CD14-positive monocyte (primary cell): ENCODE results near the gene MYADML2. TPM values are rescaled to one million over a fixed set of nuclear protein-coding genes. Genes with fewer than 3 reads are reported as not detected.
"Not testable (repeated sequence)": the region's sequence is repeated elsewhere in the genome, so short reads cannot be mapped to it uniquely, and the experiment has no call there.

Experiments used
- DNase-seq, 3 donors: peaks; one replicate each; pipeline ENCODE4 v3.0.0-alpha.2; 2011 to 2022
- H2AFZ ChIP-seq: 2 replicates; pipeline ENCODE4 v1.6.0; 2012; ENCODE audit warnings: mild to moderate bottlenecking, low read depth, low read length, inconsistent platforms; ENCODE audit not compliant: insufficient read depth, poor library complexity, severe bottlenecking
- H3K27ac ChIP-seq, 2 donors: 1 replicate in 1 of 2; 2 replicates in 1 of 2; pipeline ENCODE4 v1.5.1; 2012 to 2013; ENCODE audit warnings: low read length in 2 of 2, control low read depth in 1 of 2, inconsistent platforms in 1 of 2, low read depth in 1 of 2, mild to moderate bottlenecking in 1 of 2
- H3K27me3 ChIP-seq, 2 donors: one replicate each; pipeline versions ENCODE4 v1.6.0 to v1.6.1; 2011 to 2013; ENCODE audit warnings: low read length in 2 of 2; ENCODE audit not compliant: control insufficient read depth in 2 of 2, insufficient read depth in 2 of 2
- H3K36me3 ChIP-seq, 2 donors: replicated peaks in 1 of 2; 1 replicate in 1 of 2; 2 replicates in 1 of 2; pipeline versions ENCODE4 v1.5.1 to v1.6.1; 2012 to 2013; ENCODE audit warnings: low read length in 2 of 2, control low read depth in 1 of 2, inconsistent platforms in 1 of 2, mild to moderate bottlenecking in 1 of 2; ENCODE audit not compliant: insufficient read depth in 2 of 2, control insufficient read depth in 1 of 2
- H3K4me1 ChIP-seq, 2 donors: 1 replicate in 1 of 2; 2 replicates in 1 of 2; pipeline versions ENCODE4 v1.5.1 to v1.6.1; 2012 to 2013; ENCODE audit warnings: low read length in 2 of 2, control low read depth in 1 of 2, inconsistent platforms in 1 of 2, mild to moderate bottlenecking in 1 of 2, moderate library complexity in 1 of 2; ENCODE audit not compliant: insufficient read depth in 2 of 2, control insufficient read depth in 1 of 2
- H3K4me2 ChIP-seq: replicated peaks from 2 replicates; pipeline ENCODE3; 2012; ENCODE audit warnings: low read length, moderate library complexity, mild to moderate bottlenecking; ENCODE audit not compliant: poor library complexity, severe bottlenecking; ENCODE audit errors: extremely low read depth
- H3K4me3 ChIP-seq, 3 experiments: fragments of 200-600 bp in 1 of 3; sonication (generic) in 1 of 3; replicated peaks in 1 of 3; 1 replicate in 2 of 3; 2 replicates in 1 of 3; pipeline ENCODE4 v1.5.1; 2011 to 2013; ENCODE audit warnings: low read length in 3 of 3, mild to moderate bottlenecking in 3 of 3, control low read depth in 2 of 3, low read depth in 2 of 3, inconsistent platforms in 1 of 3, moderate library complexity in 1 of 3
- H3K79me2 ChIP-seq: 2 replicates; pipeline ENCODE4 v1.6.0; 2012; ENCODE audit warnings: mild to moderate bottlenecking, control low read depth, inconsistent platforms, low read length, moderate library complexity; ENCODE audit not compliant: insufficient read depth
- H3K9ac ChIP-seq: 2 replicates; pipeline ENCODE4 v1.6.0; 2017; ENCODE audit warnings: low read length, mild to moderate bottlenecking; ENCODE audit not compliant: insufficient read depth, poor library complexity, severe bottlenecking
- H3K9me3 ChIP-seq, 2 donors: replicated peaks in 1 of 2; 1 replicate in 1 of 2; 2 replicates in 1 of 2; pipeline versions ENCODE4 v1.5.1 to v1.6.1; 2012 to 2013; ENCODE audit warnings: low read length in 2 of 2, control low read depth in 1 of 2; ENCODE audit not compliant: control insufficient read depth in 1 of 2, insufficient read depth in 1 of 2
- H4K20me1 ChIP-seq: 2 replicates; pipeline ENCODE4 v1.6.0; 2012; ENCODE audit warnings: mild to moderate bottlenecking, low read length, control low read depth, moderate library complexity; ENCODE audit not compliant: insufficient read depth
- H3K27ac Mint-ChIP-seq, 7 donors: one replicate each; pipeline ENCODE4 v1.8.0; 2020; ENCODE audit warnings: mild to moderate bottlenecking in 7 of 7, mixed read lengths in 7 of 7, moderate library complexity in 6 of 7, inconsistent platforms in 2 of 7
- H3K27me3 Mint-ChIP-seq, 3 donors: one replicate each; pipeline ENCODE4 v1.8.0; 2021 to 2022; ENCODE audit warnings: low read depth in 3 of 3, mild to moderate bottlenecking in 3 of 3, mixed read lengths in 3 of 3, moderate library complexity in 3 of 3, inconsistent platforms in 1 of 3
- H3K36me3 Mint-ChIP-seq, 2 donors: one replicate each; pipeline ENCODE4 v1.8.0; 2020; ENCODE audit warnings: mixed read lengths in 2 of 2, inconsistent platforms in 1 of 2, mild to moderate bottlenecking in 1 of 2
- H3K4me1 Mint-ChIP-seq: one replicate; pipeline ENCODE4 v1.8.0; 2020; ENCODE audit warnings: mild to moderate bottlenecking, mixed read lengths
- H3K4me3 Mint-ChIP-seq, 2 donors: one replicate each; pipeline ENCODE4 v1.8.0; 2020; ENCODE audit warnings: mild to moderate bottlenecking in 2 of 2, mixed read lengths in 2 of 2, moderate library complexity in 1 of 2
- H3K9me3 Mint-ChIP-seq, 7 donors: one replicate each; pipeline ENCODE4 v1.8.0; 2020 to 2022; ENCODE audit warnings: mixed read lengths in 7 of 7, mild to moderate bottlenecking in 6 of 7, moderate library complexity in 6 of 7, inconsistent platforms in 2 of 7
- WGBS: methylation state at CpG from one replicate; pipeline ENCODE4 v1.1.5; 2013; ENCODE audit warnings: missing lambda C conversion rate; ENCODE audit not compliant: insufficient coverage; 5-methylcytosine and 5-hydroxymethylcytosine counted together
- intact Hi-C, 2 donors: fragments of 100-400 bp; cut with micrococcal nuclease; formaldehyde crosslinking; loops; one replicate each; pipeline versions ENCODE4 v1.15.0 to v1.15.1; 2023
- polyA plus RNA-seq, 3 donors: library from polyadenylated mRNA; depleted of rRNA in 1 of 3; unstranded in 2 of 3; stranded (reverse) in 1 of 3; fragments of 300-500 nt in 2 of 3; fragments of >200 nt in 1 of 3; fragmentation: Illumina TruSeq in 2 of 3; gene quantifications; 1 replicate in 2 of 3; 2 replicates in 1 of 3; pipeline ENCODE4 v1.2.3, GENCODE V29; 2012 to 2021
- TF ChIP-seq, protein P1 (sequence below): fragments of 200-600 bp; IDR thresholded peaks from one replicate; pipeline ENCODE4 v1.8.0; 2022; ENCODE audit warnings: antibody characterized with exemption, mild to moderate bottlenecking

The MYADML2 gene
- polyA plus RNA-seq, 3 donors = not detected

DNA sequence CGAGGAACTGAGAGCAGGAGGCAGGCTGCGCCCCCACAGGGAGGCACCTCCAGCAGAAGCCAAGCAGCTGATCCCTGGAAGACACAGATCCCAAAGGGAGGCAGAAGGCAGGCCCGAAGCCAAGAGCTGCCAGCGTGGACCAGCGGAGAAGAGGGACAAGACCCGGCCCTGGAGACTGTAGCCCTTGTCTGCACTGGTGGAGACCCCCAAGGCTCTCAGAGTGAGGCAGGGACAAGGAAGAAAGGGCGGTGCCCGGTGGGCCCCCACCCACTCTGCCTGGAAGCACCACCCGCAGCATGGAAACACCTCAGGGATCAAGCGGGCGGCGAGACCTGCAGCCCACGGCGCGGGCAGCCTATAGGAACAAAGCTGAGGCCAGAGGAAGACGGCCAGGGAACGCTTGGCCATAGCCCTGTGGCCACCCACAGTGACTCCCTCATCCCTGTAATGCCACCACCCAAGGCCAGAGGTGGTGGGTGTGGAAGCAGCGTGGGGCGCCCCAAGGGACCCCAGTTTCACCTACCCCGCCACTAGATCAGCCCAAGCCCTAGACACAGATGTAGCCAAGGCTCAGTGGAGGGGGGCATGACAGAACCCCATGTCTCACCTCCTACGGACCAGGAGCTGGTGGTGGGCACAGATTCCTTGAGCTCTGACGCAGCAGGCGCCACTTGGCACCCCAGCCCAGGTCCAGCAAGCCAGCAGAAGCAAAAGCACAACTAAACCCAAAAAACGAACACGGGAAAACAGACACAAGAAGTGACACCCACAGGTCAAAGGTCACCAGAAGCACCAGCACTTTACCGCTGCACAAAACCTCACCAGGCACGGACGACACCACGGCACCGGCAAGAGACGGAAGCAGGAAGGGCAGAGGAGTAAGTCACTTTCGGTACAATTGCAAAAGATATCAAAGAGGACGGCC lies 26.2 kb downstream of the MYADML2 start:
- 75% methylated on average over 19 of the region's 33 CpGs for WGBS
- TF ChIP-seq, protein P1, sequence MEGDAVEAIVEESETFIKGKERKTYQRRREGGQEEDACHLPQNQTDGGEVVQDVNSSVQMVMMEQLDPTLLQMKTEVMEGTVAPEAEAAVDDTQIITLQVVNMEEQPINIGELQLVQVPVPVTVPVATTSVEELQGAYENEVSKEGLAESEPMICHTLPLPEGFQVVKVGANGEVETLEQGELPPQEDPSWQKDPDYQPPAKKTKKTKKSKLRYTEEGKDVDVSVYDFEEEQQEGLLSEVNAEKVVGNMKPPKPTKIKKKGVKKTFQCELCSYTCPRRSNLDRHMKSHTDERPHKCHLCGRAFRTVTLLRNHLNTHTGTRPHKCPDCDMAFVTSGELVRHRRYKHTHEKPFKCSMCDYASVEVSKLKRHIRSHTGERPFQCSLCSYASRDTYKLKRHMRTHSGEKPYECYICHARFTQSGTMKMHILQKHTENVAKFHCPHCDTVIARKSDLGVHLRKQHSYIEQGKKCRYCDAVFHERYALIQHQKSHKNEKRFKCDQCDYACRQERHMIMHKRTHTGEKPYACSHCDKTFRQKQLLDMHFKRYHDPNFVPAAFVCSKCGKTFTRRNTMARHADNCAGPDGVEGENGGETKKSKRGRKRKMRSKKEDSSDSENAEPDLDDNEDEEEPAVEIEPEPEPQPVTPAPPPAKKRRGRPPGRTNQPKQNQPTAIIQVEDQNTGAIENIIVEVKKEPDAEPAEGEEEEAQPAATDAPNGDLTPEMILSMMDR = no peak
- DNase-seq = peak; percentile 71 to 83 (median 76)
- peak overlapping the region; percentile 90 for H3K4me2 ChIP-seq
- H3K27ac Mint-ChIP-seq = peak overlapping the region; percentile 78 to 94 (median 92)
- H3K4me1 ChIP-seq = peaks cover 93 to 96% of the 10 kb centered on the region in 2 donors
- H3K36me3 ChIP-seq = peaks cover 17 to 24% of the 10 kb centered on the region in 2 donors
- H3K27me3 Mint-ChIP-seq = no peaks in the 10 kb centered on the region
- H3K4me3 Mint-ChIP-seq = peak overlapping the region; percentile 71 to 78
- H3K27me3 ChIP-seq = no peaks in the 10 kb centered on the region
- peaks cover 0 to 10% (median 4%) of the 10 kb centered on the region in 7 donors for H3K9me3 Mint-ChIP-seq
- peaks cover 86% of the 10 kb centered on the region for H3K4me1 Mint-ChIP-seq
- no peak overlapping the region for H2AFZ ChIP-seq
- H3K79me2 ChIP-seq = peaks cover 99% of the 10 kb centered on the region
- peaks cover 0 to 2% of the 10 kb centered on the region in 2 donors for H3K9me3 ChIP-seq
- peak overlapping the region; percentile 11 for H3K9ac ChIP-seq
- H3K4me3 ChIP-seq = peak overlapping the region in 2 of 3 experiments; percentile 23 to 81
- H4K20me1 ChIP-seq = peaks cover 92% of the 10 kb centered on the region
- intact Hi-C loops = no loop called here
- peak overlapping the region; percentile 73 to 77 for H3K27ac ChIP-seq
- H3K36me3 Mint-ChIP-seq = peaks cover 25 to 43% of the 10 kb centered on the region in 2 donors

DNA sequence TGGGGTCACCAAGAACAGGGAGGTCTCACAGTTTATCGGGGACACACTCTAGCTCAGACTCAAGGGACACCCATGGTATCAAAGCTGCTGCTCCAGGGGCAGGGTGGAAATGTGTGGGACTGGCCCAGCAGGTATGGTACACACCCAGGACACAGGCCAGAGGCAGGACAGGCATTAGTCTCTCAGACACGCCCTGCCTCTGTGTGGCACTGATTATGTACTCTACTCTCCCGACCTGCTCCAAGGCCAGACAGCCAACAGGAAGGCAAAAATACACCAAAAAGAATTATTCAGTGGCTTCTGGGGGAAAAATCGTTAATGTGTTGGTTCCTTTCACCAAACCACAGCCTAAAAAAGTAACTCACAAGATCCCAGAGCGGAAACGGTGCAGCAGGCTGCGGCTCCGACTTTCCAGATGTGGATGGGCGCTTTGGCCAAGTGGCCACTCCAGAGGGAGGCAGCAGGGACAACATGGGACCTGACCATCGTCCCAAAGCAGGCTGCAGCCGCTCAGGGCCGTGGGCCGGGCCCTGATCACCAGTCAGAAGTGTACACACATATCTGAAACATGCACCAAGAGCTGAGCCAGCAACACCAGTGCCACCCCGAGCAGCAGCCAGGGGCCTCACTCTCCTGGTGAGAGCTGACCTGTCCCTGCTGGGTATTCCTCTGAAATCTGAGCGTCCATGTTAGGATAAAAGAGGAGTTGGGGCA lies 28.0 kb downstream of the MYADML2 start:
- Mint-ChIP-seq H3K4me3 (peak overlapping the region in 1 of 2 donors; percentile 82), H3K36me3 (peaks cover 43 to 62% of the 10 kb centered on the region in 2 donors), H3K4me1 (peaks cover 71% of the 10 kb centered on the region), H3K27me3 (no peaks in the 10 kb centered on the region), H3K27ac (peak overlapping the region; percentile 73 to 91 (median 86)), H3K9me3 (peaks cover 0 to 10% (median 4%) of the 10 kb centered on the region in 7 donors)
- H3K4me2 ChIP-seq = no peak overlapping the region
- H3K27ac ChIP-seq = peak overlapping the region; percentile 62 to 73
- intact Hi-C loops = loop anchor here in 1 of 2 donors (10.0 kb wide), 1 partner anchor 54 kb away; the partner anchor contains the start of gene P4HB
- peaks cover 34 to 43% of the 10 kb centered on the region in 2 donors for H3K36me3 ChIP-seq
- peaks cover 96% of the 10 kb centered on the region for H4K20me1 ChIP-seq
- DNase-seq = no peak
- H3K79me2 ChIP-seq = peaks cover 99% of the 10 kb centered on the region
- peaks cover 78 to 84% of the 10 kb centered on the region in 2 donors for H3K4me1 ChIP-seq
- no peaks in the 10 kb centered on the region for H3K27me3 ChIP-seq
- H3K9me3 ChIP-seq = peaks cover 0 to 2% of the 10 kb centered on the region in 2 donors
- H3K9ac ChIP-seq = no peak overlapping the region
- no peak overlapping the region for H3K4me3 ChIP-seq
- TF ChIP-seq, protein P1 = no peak
- 31% methylated on average over 10 of the region's 15 CpGs for WGBS
- H2AFZ ChIP-seq = no peak overlapping the region

DNA sequence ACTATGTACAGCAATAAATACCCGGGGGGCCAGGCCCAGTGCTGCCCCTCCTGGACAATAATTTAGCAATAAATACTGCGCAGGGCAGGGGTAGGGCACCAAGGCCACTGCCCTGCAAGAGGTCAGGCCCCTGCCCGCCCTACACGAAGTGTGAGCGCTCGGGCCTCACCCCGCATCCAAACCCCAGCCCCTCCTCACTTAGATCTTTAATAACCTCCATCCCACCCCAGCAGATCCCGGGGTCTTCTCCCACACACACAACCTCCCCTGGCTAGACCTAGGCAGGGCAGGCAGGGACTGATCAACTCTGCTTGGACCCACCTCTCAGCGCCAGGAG lies 28.7 kb downstream of the MYADML2 start:
- H3K4me1 Mint-ChIP-seq = peaks cover 68% of the 10 kb centered on the region
- Histone ChIP-seq H3K4me2 (peak overlapping the region; percentile 96), H3K4me1 (peaks cover 71 to 77% of the 10 kb centered on the region in 2 donors), H3K79me2 (peaks cover 94% of the 10 kb centered on the region), H3K27ac (peak overlapping the region; percentile 46 to 62), H3K4me3 (peak overlapping the region in 1 of 3 experiments; percentile 93), H3K36me3 (peaks cover 41 to 49% of the 10 kb centered on the region in 2 donors), H4K20me1 (peaks cover 96% of the 10 kb centered on the region)
- intact Hi-C loops = loop anchor here in 1 of 2 donors (10.0 kb wide), 1 partner anchor 54 kb away; the partner anchor contains the start of gene P4HB
- peak overlapping the region; percentile 73 to 91 (median 86) for H3K27ac Mint-ChIP-seq
- DNase-seq, H3K9me3 Mint-ChIP-seq, H3K27me3 ChIP-seq, H2AFZ ChIP-seq, H3K27me3 Mint-ChIP-seq, H3K9me3 ChIP-seq, H3K9ac ChIP-seq: not testable (repeated sequence)
- WGBS = 35% methylated on average over 7 of the region's 9 CpGs
- H3K4me3 Mint-ChIP-seq = peak overlapping the region; percentile 82 to 91
- peaks cover 49 to 69% of the 10 kb centered on the region in 2 donors for H3K36me3 Mint-ChIP-seq
